GM12891 (cell line): ENCODE data around the gene EGFLAM.

ENCODE experiments used
- POLR2A ChIP-seq: IDR thresholded peaks from 2 replicates; pipeline ENCODE4 v1.6.1; 2011; ENCODE audit warnings: low read depth, low read length, control low read depth
- POLR2AphosphoS5 ChIP-seq: IDR thresholded peaks from 2 replicates; pipeline ENCODE4 v1.6.1; 2011; ENCODE audit warnings: low read depth, low read length, control low read depth
- TAF1 ChIP-seq: IDR thresholded peaks from 2 replicates; pipeline ENCODE4 v1.6.1; 2011; ENCODE audit warnings: low read depth, low read length, control low read depth

- TF ChIP-seq POLR2AphosphoS5 (no peak), POLR2A (no peak), TAF1 (no peak)
Measured at GRCh38 chr5:38423276-38424147, 165.2 kb downstream of the EGFLAM start.
